Thymus (tissue), 11 donors: ENCODE measurements around the gene TRPC6. TPM values are rescaled to one million over a fixed set of nuclear protein-coding genes. Genes with fewer than 3 reads are reported as not detected.
A peak's percentile ranks its signal among the peaks of the same experiment; 100 is the strongest.
"Not testable (repeated sequence)": the region's sequence is repeated elsewhere in the genome, so short reads cannot be mapped to it uniquely, and the experiment has no call there.

ENCODE experiments used
- DNase-seq, 9 donors: peaks; one replicate each; pipeline ENCODE4 v3.0.0-alpha.2; 2013; ENCODE audit warnings: low spot score in 9 of 9, low read depth in 6 of 9, missing footprints in 1 of 9
- H3K27ac ChIP-seq, 2 donors: one replicate each; pipeline ENCODE4 v1.5.1; 2013; ENCODE audit warnings: control low read depth in 1 of 2, low read depth in 1 of 2, low read length in 1 of 2, mild to moderate bottlenecking in 1 of 2, moderate library complexity in 1 of 2
- H3K27me3 ChIP-seq, 2 donors: one replicate each; pipeline ENCODE4 v1.5.1; 2013; ENCODE audit warnings: low read length in 1 of 2; ENCODE audit not compliant: control insufficient read depth in 2 of 2, insufficient read depth in 1 of 2
- H3K36me3 ChIP-seq, 2 donors: one replicate each; pipeline ENCODE4 v1.5.1; 2013; ENCODE audit warnings: low read length in 1 of 2, mild to moderate bottlenecking in 1 of 2, moderate library complexity in 1 of 2; ENCODE audit not compliant: control insufficient read depth in 2 of 2, insufficient read depth in 2 of 2
- H3K4me1 ChIP-seq, 2 donors: one replicate each; pipeline ENCODE4 v1.5.1; 2013; ENCODE audit warnings: low read length in 2 of 2; ENCODE audit not compliant: control insufficient read depth in 2 of 2, insufficient read depth in 2 of 2
- H3K4me3 ChIP-seq, 2 donors: one replicate each; pipeline ENCODE4 v1.5.1; 2013; ENCODE audit warnings: low read length in 2 of 2, control low read depth in 1 of 2, mild to moderate bottlenecking in 1 of 2
- H3K9me3 ChIP-seq, 2 donors: one replicate each; pipeline ENCODE4 v1.5.1; 2013; ENCODE audit warnings: low read length in 1 of 2, mild to moderate bottlenecking in 1 of 2; ENCODE audit not compliant: control insufficient read depth in 2 of 2, insufficient read depth in 1 of 2
- WGBS: extraction: QIAGEN DNeasy Blood & Tissue Kit; methylation state at CpG from one replicate; pipeline ENCODE4 v1.1.7; 2013; 5-methylcytosine and 5-hydroxymethylcytosine counted together
- polyA plus RNA-seq: library from polyadenylated mRNA; stranded (reverse); fragments of 200-250 nt; gene quantifications from one replicate; pipeline ENCODE4 v1.2.3, GENCODE V29; 2013
- total RNA-seq: library from RNA; stranded (reverse); fragments of 120-200 nt; gene quantifications from one replicate; pipeline ENCODE4 v1.2.4, GENCODE V29; 2013
- donor health status: healthy.

TRPC6 gene
- total and polyA plus RNA-seq, 2 donors = 0.55 to 1.3 TPM

DNA sequence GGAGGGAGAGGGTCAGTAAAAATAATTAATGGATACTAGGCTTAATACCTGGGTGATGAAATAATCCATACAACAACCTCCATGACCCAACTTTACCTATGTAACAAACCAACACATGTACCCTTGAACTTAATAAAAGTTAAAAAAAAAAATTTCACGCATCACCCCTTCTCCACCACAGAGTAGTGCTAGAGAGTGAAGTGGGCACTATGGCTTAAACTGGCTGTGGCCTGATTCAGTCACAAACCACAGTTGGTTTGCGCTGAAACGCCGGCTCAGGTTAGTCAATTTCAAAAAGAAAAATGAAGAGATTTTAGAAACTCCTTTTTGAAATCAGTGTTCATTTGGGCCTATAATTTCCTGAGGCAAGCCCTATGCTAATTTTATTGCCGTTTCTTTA is 144.3 kb downstream of the TRPC6 start:
- WGBS = 96% methylated on average over 5 of the region's 5 CpGs

DNA sequence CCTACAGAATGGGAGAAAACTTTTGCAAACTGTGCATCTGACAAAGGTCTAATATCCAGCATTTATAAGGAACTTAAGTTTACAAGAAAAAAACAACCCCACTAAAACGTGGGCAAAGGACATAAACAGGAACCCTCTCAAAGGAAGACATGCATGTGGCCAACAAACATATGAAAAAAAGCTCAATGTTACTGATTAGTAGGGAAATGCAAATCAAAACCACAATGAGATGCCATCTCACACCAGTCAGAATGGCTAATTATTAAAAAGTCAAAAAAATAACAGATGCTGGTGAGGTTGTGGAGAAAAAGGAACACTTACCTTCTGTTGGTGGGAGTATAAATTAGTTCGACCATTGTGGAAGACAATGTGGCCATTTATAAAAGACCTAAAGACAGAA is 145.1 kb downstream of the TRPC6 start:
- H3K9me3 ChIP-seq, H3K27ac ChIP-seq, H3K4me3 ChIP-seq, H3K27me3 ChIP-seq, H3K4me1 ChIP-seq, H3K36me3 ChIP-seq, DNase-seq: not testable (repeated sequence)
- WGBS = 80% methylated on average over 2 of the region's 2 CpGs

More for the DNA sequence above, 144.3 kb downstream of the TRPC6 start:
- Histone ChIP-seq H3K9me3 (no peaks in the 10 kb centered on the region), H3K27me3 (no peaks in the 10 kb centered on the region), H3K4me3 (no peak overlapping the region), H3K4me1 (no peaks in the 10 kb centered on the region), H3K36me3 (no peaks in the 10 kb centered on the region), H3K27ac (no peak overlapping the region)
- no peak for DNase-seq

GRCh38 chr11:101438126-101438525 is 145.7 kb downstream of the TRPC6 start:
- DNase-seq = no peak
- no peaks in the 10 kb centered on the region for H3K4me1 ChIP-seq
- 98% methylated on average over 1 of the region's 1 CpG for WGBS
- no peak overlapping the region for H3K4me3 ChIP-seq
- no peaks in the 10 kb centered on the region for H3K36me3 ChIP-seq
- no peaks in the 10 kb centered on the region for H3K27me3 ChIP-seq
- no peaks in the 10 kb centered on the region for H3K9me3 ChIP-seq
- no peak overlapping the region for H3K27ac ChIP-seq

GRCh38 chr11:101436511-101437142 is 147.2 kb downstream of the TRPC6 start:
- WGBS = 59% methylated on average over 3 of the region's 3 CpGs
- DNase-seq = peak in 4 of 9 donors; percentile 0 to 17 (median 8)

GRCh38 chr11:101435408-101435973 is 148.3 kb downstream of the TRPC6 start:
- WGBS = 90% methylated on average over 3 of the region's 3 CpGs
- H3K4me3 ChIP-seq = no peak overlapping the region
- DNase-seq = no peak
- H3K9me3 ChIP-seq = no peaks in the 10 kb centered on the region
- no peaks in the 10 kb centered on the region for H3K4me1 ChIP-seq
- H3K36me3 ChIP-seq = no peaks in the 10 kb centered on the region
- no peaks in the 10 kb centered on the region for H3K27me3 ChIP-seq
- H3K27ac ChIP-seq = no peak overlapping the region

More at GRCh38 chr11:101436511-101437142, 147.2 kb downstream of the TRPC6 start:
- no peaks in the 10 kb centered on the region for H3K4me1 ChIP-seq
- H3K36me3 ChIP-seq = no peaks in the 10 kb centered on the region
- H3K4me3 ChIP-seq = no peak overlapping the region
- no peaks in the 10 kb centered on the region for H3K27me3 ChIP-seq
- no peaks in the 10 kb centered on the region for H3K9me3 ChIP-seq
- no peak overlapping the region for H3K27ac ChIP-seq

DNA sequence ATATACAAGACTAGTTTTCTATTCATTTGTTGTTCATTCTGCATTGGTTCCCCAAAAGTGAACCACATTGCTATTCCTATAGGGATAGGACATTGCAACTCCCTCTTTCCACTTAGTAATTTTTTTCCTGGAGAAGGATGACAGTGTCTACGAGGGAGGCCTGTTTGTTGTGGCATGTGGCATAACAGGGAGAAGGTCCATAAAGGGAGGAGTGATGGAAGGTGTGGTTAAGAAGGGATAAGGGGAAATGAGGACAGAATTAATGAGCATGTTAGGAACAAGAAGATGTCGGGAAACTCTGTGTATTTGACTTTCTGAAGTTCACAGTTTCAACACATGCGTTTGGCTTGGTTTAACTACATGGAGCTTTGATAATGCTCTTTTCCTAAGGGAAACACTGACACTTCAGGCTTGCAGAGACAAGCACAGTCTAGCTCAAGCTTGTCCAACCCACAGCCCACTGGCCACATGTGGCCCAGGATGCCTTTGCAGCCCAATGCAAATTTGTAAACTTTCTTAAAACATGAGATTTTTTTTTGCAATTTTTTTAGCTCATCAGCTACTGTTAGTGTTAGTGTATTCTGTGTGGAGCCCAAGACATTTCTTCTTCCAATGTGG is 149.7 kb downstream of the TRPC6 start:
- Histone ChIP-seq H3K4me1 (no peaks in the 10 kb centered on the region), H3K36me3 (no peaks in the 10 kb centered on the region), H3K9me3 (peaks cover 0 to under 1% of the 10 kb centered on the region in 2 donors), H3K27me3 (no peaks in the 10 kb centered on the region), H3K4me3 (no peak overlapping the region), H3K27ac (no peak overlapping the region)
- DNase-seq = no peak
- WGBS = 87% methylated on average over 3 of the region's 3 CpGs

GRCh38 chr11:101433151-101433550 is 150.7 kb downstream of the TRPC6 start:
- no peaks in the 10 kb centered on the region for H3K27me3 ChIP-seq
- H3K9me3 ChIP-seq = peaks cover 0 to 4% of the 10 kb centered on the region in 2 donors
- no peak for DNase-seq
- no peaks in the 10 kb centered on the region for H3K4me1 ChIP-seq
- H3K36me3 ChIP-seq = no peaks in the 10 kb centered on the region
- no peak overlapping the region for H3K4me3 ChIP-seq
- 70% methylated on average over 4 of the region's 4 CpGs for WGBS
- H3K27ac ChIP-seq = no peak overlapping the region

GRCh38 chr11:101429703-101430540 is 153.9 kb downstream of the TRPC6 start:
- H3K4me1 ChIP-seq = no peaks in the 10 kb centered on the region
- 82% methylated on average over 2 of the region's 2 CpGs for WGBS
- no peaks in the 10 kb centered on the region for H3K36me3 ChIP-seq
- peaks cover 0 to 4% of the 10 kb centered on the region in 2 donors for H3K9me3 ChIP-seq
- DNase-seq = no peak
- no peaks in the 10 kb centered on the region for H3K27me3 ChIP-seq
- H3K4me3 ChIP-seq = no peak overlapping the region
- no peak overlapping the region for H3K27ac ChIP-seq

DNA sequence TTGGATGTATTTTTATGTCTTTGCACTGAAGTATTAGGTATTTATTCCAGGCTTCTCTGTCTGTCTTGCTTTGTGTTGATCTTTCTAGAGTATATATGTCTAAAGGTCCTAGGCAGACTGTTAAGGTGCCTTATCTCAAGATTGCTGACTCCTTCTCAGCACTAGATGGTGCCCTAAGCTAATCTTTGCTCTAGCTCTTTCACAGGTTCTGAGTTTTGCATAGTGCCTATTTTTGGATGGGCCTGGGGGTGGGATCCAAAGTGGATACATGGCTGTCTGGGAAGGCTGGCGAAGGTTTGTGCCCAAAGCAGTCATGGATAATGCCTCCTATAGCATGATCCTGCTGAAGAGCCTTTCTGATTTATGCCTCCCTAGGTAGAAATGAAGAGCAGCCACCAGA is 154.9 kb downstream of the TRPC6 start:
- no peak for DNase-seq
- 92% methylated on average over 1 of the region's 1 CpG for WGBS
- Histone ChIP-seq H3K27ac (no peak overlapping the region), H3K36me3 (no peaks in the 10 kb centered on the region), H3K27me3 (no peaks in the 10 kb centered on the region), H3K4me1 (no peaks in the 10 kb centered on the region), H3K4me3 (no peak overlapping the region), H3K9me3 (peaks cover 0 to 4% of the 10 kb centered on the region in 2 donors)
